ENCODE results near the gene KCNQ1.

Gene KCNQ1

GRCh38 chr11:2883979-2884815, 439.4 kb downstream of the KCNQ1 start:
- DNase-seq (ENCODE audit: low spot score), result no peak

GRCh38 chr11:2885017-2885677, 440.3 kb downstream of the KCNQ1 start:
- peak; percentile 51 for DNase-seq (ENCODE audit: low spot score)

GRCh38 chr11:2885678-2886081, 440.9 kb downstream of the KCNQ1 start, which contains the start of gene CDKN1C:
CDKN1C (minus strand) TSS chr11:2885775; CDS start chr11:2885456, 319 bp downstream.
- peak; percentile 84 for DNase-seq (ENCODE audit: low spot score)

- DNase-seq (ENCODE audit: low spot score), result no peak
Measured at GRCh38 chr11:2886191-2886894, 441.5 kb downstream of the KCNQ1 start.

- DNase-seq (ENCODE audit: low spot score), result no peak
Measured at GRCh38 chr11:2886936-2887335, 442.1 kb downstream of the KCNQ1 start.

GRCh38 chr11:2887515-2888195, 442.8 kb downstream of the KCNQ1 start:
- no peak for DNase-seq (ENCODE audit: low spot score)

- peak; percentile 71 for DNase-seq (ENCODE audit: low spot score)
Measured at GRCh38 chr11:2888266-2888968, 443.6 kb downstream of the KCNQ1 start.

- no peak for DNase-seq (ENCODE audit: low spot score)
Measured at GRCh38 chr11:2889362-2890273, 444.8 kb downstream of the KCNQ1 start.

- no peak for DNase-seq (ENCODE audit: low spot score)
Measured at GRCh38 chr11:2890466-2891294, 445.9 kb downstream of the KCNQ1 start.

GRCh38 chr11:2891326-2892214, 446.8 kb downstream of the KCNQ1 start:
- no peak for DNase-seq (ENCODE audit: low spot score)

GRCh38 chr11:2892215-2892966, 447.6 kb downstream of the KCNQ1 start:
- DNase-seq (ENCODE audit: low spot score), result no peak

- no peak for DNase-seq (ENCODE audit: low spot score)
Measured at GRCh38 chr11:2892967-2893528, 448.2 kb downstream of the KCNQ1 start.

- no peak for DNase-seq (ENCODE audit: low spot score)
Measured at GRCh38 chr11:2893935-2894334, 449.1 kb downstream of the KCNQ1 start.

- no peak for DNase-seq (ENCODE audit: low spot score)
Measured at GRCh38 chr11:2896047-2896446, 451.2 kb downstream of the KCNQ1 start.

- DNase-seq (ENCODE audit: low spot score), result no peak
Measured at GRCh38 chr11:2897048-2897447, 452.2 kb downstream of the KCNQ1 start.

GRCh38 chr11:2898366-2899079, 453.7 kb downstream of the KCNQ1 start:
- DNase-seq (ENCODE audit: low spot score), result no peak

Measured in pons (tissue), 1 donor.